Osteocyte (in vitro differentiated cells): ENCODE results near the gene PRDX1. TPM values are rescaled to one million over a fixed set of nuclear protein-coding genes. Genes with fewer than 3 reads are reported as not detected.
"Not testable (repeated sequence)": the region's sequence is repeated elsewhere in the genome, so short reads cannot be mapped to it uniquely, and the experiment has no call there.

ENCODE experiments used
- DNase-seq: peaks from one replicate; pipeline ENCODE4 v3.0.0; 2021; ENCODE audit warnings: mixed read lengths; ENCODE audit not compliant: unreplicated experiment; ENCODE audit errors: extremely low spot score
- H3K27ac Mint-ChIP-seq: one replicate; pipeline ENCODE4 v1.8.0; 2021; ENCODE audit warnings: mild to moderate bottlenecking, mixed read lengths; ENCODE audit not compliant: unreplicated experiment
- H3K27me3 Mint-ChIP-seq: one replicate; pipeline ENCODE4 v1.8.0; 2021; ENCODE audit warnings: mixed read lengths; ENCODE audit not compliant: unreplicated experiment
- H3K36me3 Mint-ChIP-seq: one replicate; pipeline ENCODE4 v1.8.0; 2021; ENCODE audit warnings: mixed read lengths; ENCODE audit not compliant: unreplicated experiment
- H3K4me1 Mint-ChIP-seq: one replicate; pipeline ENCODE4 v1.8.0; 2021; ENCODE audit warnings: mixed read lengths; ENCODE audit not compliant: unreplicated experiment
- H3K4me3 Mint-ChIP-seq: one replicate; pipeline ENCODE4 v1.8.0; 2021; ENCODE audit warnings: mild to moderate bottlenecking, moderate library complexity, mixed read lengths; ENCODE audit not compliant: unreplicated experiment
- H3K9me3 Mint-ChIP-seq: one replicate; pipeline ENCODE4 v1.8.0; 2021; ENCODE audit warnings: mixed read lengths; ENCODE audit not compliant: unreplicated experiment
- CTCF ChIP-seq: fragments of 200-600 bp; sonication (generic); IDR thresholded peaks from 2 replicates; pipeline ENCODE4 v1.5.0; 2021; ENCODE audit warnings: antibody characterized with exemption, mild to moderate bottlenecking, moderate library complexity
- total RNA-seq: library from RNA; stranded (reverse); gene quantifications from 2 replicates; pipeline ENCODE4 v1.2.1, GENCODE V29; 2021

The PRDX1 gene
- total RNA-seq, 1 donor from 2014 or later: 291 TPM

GRCh38 chr1:45490626-45491486 lies 30.8 kb downstream of the PRDX1 start, which contains the start of gene TESK2:
Gene TESK2, minus strand, starts transcription at chr1:45491163. Its CDS starts 33,378 bp downstream, at chr1:45457785.
- peaks cover 2% of the 10 kb centered on the region for H3K4me1 Mint-ChIP-seq
- no peak for TF ChIP-seq CTCF
- no peak within 1 kb of the TSS for H3K27ac Mint-ChIP-seq
- H3K9me3 Mint-ChIP-seq: no peaks in the 10 kb centered on the region
- no peaks in the 10 kb centered on the region for H3K36me3 Mint-ChIP-seq
- peak; percentile 98 for DNase-seq
- H3K4me3 Mint-ChIP-seq: no peak within 1 kb of the TSS
- peaks cover 14% of the 10 kb centered on the region for H3K27me3 Mint-ChIP-seq

- no peak overlapping the region for H3K27ac Mint-ChIP-seq
- no peak for DNase-seq
- H3K27me3 Mint-ChIP-seq: peaks cover 14% of the 10 kb centered on the region
- H3K4me1 Mint-ChIP-seq: peaks cover 2% of the 10 kb centered on the region
- TF ChIP-seq CTCF: no peak
- no peaks in the 10 kb centered on the region for H3K36me3 Mint-ChIP-seq
- H3K4me3 Mint-ChIP-seq: no peak overlapping the region
- H3K9me3 Mint-ChIP-seq: no peaks in the 10 kb centered on the region
These were observed 31.5 kb downstream of the PRDX1 start for GRCh38 chr1:45490121-45490625.

GRCh38 chr1:45489379-45489778 lies 32.3 kb downstream of the PRDX1 start:
- H3K9me3 Mint-ChIP-seq, H3K36me3 Mint-ChIP-seq, DNase-seq, H3K27ac Mint-ChIP-seq, H3K4me1 Mint-ChIP-seq: not testable (repeated sequence)
- peak overlapping the region; percentile 10 for H3K4me3 Mint-ChIP-seq
- peaks cover 14% of the 10 kb centered on the region for H3K27me3 Mint-ChIP-seq

- H3K4me3 Mint-ChIP-seq: peak overlapping the region; percentile 10
- no peak overlapping the region for H3K27ac Mint-ChIP-seq
- TF ChIP-seq CTCF: no peak
- H3K36me3 Mint-ChIP-seq: no peaks in the 10 kb centered on the region
- peaks cover 2% of the 10 kb centered on the region for H3K4me1 Mint-ChIP-seq
- peaks cover 14% of the 10 kb centered on the region for H3K27me3 Mint-ChIP-seq
- H3K9me3 Mint-ChIP-seq: no peaks in the 10 kb centered on the region
- no peak for DNase-seq
These were observed 32.9 kb downstream of the PRDX1 start for GRCh38 chr1:45488666-45489377.

GRCh38 chr1:45485949-45486348 lies 35.7 kb downstream of the PRDX1 start:
- Mint-ChIP-seq H3K4me3 (no peak overlapping the region), H3K27ac (no peak overlapping the region), H3K27me3 (peaks cover 14% of the 10 kb centered on the region), H3K36me3 (no peaks in the 10 kb centered on the region), H3K4me1 (no peaks in the 10 kb centered on the region), H3K9me3 (no peaks in the 10 kb centered on the region)
- DNase-seq: no peak
- TF ChIP-seq CTCF: no peak
